CD4-positive, alpha-beta T cell treated with Interleukin-4 for 1 hour (primary cell): ENCODE results near the gene WDPCP.
"Not testable (repeated sequence)": the region's sequence is repeated elsewhere in the genome, so short reads cannot be mapped to it uniquely, and the experiment has no call there.

ENCODE experiments used
- DNase-seq, 2 donors: peaks; one replicate each; pipeline ENCODE4 v3.0.0-alpha.2; 2020 to 2022

Gene WDPCP

DNA sequence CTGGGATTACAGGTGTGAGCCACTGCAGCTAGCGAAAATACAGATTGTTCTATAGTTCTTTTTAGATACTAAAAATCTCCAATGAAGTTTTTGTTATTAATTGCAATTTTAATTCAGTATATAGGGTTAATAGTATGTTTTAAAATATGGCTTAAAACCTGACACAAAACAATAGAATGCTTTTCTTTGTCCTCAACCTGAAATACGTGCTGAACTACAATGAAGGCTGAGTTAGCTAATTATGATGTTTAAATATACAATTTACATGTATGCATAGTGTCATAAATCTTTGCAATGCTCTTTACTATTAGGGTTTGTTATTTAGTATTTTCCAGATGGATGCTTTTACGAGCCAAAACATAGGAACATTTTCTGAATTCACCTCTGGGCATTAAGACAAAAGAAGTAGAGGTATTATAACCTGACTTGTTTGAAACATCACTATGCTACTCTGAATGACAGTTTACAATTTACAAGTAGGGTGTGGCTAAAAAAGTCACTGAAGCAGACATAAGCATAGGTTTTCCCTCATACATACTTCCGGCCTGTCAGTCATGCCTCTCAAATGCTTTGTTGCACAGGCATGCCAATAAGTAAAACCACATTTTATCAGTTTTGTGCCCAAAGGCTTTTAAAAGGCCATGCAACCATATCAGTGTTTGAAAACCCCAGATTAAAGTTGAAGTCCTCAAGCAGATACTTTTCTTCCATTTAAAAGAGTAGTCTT, 369.3 kb downstream of the WDPCP start:
- no peak for DNase-seq

DNA sequence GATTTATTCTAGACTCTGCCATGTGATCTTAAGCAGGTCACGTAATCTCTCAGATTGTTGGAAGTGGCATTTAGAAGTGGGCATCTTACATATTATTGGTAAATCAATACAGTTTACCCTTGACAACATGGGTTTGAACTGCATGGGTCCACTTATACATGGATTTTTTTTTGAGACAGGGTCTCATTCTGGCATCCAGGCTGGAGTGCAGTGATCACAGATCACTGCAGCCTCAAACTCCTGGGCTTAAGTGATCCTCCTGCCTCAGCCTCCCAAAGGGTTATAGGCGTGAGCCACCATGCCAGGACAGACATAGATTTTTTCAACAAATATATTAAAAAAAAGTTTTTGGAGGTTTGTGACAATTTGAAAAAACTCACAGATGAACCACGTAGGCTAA, 393.0 kb downstream of the WDPCP start:
- DNase-seq: no peak

DNA sequence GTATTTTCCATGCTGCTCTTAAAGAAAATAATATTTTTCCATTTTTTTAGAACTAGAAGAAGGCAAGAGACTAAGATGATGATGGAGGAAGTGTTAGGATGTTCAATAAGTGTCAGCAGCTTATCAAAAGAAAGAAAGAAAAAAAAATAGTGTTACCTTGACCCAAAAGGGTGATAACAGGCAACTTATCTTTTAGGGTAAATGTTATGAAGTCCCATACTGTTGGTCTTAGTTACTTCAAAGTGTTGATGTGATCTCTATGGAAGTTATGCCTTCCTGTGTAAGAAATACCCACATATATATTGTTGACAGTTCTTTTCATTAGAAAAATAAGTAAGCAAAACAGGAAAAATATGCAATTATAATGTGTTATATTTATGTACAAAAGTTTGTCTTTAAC, 394.1 kb downstream of the WDPCP start:
- no peak for DNase-seq

DNA sequence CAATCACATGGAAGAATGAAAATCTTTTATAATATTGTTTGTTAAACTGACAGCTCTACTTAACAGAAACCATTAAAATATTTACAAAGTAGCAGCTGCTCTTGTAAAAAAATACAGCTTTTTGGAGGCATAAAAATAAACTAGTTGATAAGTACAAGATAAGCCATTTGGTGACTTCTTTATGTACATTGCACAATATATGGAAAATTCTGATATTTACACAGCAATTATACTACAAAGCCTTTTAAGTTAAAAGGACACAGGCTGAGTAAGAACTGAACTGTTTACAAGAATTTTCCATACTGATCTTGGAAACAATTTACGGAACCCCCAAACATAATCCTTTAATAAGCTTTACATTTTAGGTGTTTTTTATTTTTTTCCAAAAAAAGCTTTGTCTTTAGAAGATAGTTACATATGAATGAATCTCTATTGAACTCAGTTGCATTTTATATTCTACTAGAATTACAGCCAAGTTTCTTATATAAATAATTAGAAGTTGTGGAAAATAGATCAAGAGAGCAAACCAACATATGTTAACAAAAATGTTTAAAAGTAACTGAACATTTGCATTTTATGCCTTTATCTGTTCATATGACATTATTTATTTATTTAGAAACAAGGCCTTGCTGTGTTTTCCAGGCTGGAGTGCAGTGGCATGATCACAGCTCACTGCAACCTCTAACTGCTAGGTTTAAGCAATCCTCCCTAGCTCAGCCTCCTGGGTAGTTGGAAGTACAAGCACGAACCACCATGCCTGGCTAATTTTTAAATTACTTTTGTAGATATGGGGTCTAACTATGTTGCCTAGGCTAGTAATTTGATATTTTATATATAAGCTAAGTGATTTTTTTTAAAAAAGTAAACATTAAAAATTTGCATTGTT, 395.1 kb downstream of the WDPCP start:
- no peak for DNase-seq

DNA sequence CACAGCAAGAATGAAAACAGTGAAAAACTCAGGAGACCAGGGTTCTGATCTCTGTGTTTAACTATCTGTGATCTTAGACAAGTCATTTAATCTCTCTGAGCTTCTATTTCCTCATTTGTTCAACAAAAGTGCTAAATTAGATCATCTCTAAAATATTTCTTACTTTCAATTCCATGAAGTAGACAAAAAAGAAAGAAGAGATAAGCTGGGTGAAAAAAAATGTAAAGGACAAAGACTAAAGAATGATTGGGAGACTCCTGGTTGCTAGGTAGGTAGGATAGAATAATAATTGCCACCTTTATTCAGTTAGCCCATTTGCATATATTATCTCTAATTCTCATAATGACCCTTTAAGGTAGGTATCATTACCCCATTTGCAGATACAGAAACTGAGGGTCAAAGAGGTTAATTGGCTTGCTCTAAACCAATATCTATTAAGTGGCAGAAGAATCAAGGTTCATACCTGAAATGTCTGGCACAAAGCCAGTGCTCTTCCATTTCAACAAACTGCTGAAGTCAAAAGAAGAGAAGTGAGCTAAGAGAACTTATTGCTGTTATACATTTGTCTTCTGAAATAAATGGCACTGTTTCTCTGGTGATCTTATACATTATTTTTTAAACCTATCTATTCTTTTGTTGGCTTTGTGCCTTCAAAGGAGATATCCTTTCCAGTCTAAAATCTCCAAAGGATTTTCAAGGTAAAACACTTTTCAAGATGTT, 395.9 kb downstream of the WDPCP start:
- no peak for DNase-seq

DNA sequence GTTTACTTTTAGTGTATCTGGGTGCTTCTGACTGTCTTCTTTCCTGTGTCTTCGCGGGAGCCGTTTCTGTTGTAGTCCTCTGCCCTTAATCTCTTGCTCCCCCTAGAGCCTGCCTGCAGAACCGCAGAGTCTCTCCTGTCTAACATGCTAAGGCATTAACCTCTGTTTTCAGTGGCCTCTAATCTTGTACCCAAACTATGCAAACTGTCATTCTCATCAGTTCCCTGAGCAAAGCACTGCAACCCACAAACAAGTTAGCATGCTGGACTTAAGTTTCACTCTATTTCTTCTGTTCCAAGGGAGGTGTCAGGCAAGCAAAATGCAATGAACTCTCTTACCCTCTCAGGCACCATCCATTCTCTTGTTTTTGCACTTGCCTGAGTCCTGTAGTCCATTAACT, 399.3 kb downstream of the WDPCP start:
- DNase-seq: no peak

DNA sequence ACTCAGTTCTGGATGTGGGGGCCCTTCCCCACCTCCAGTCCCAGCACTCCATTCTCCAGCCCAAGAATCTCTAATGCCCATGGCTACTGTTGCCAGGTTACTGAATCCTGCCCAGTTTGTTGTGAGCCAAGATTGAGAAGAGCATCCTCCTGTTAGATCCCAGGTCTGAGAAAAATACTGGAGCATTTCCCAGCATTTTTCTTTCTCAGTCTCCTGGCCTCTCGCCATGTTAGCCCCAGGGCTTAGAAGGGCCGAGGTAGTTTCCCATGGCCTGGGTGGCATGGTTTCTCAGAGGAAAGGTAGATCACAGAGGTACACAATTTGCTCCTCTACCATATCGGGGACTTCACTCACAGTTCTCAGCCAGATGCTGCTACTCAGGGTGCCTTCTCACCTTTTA, 401.9 kb downstream of the WDPCP start:
- DNase-seq: no peak

DNA sequence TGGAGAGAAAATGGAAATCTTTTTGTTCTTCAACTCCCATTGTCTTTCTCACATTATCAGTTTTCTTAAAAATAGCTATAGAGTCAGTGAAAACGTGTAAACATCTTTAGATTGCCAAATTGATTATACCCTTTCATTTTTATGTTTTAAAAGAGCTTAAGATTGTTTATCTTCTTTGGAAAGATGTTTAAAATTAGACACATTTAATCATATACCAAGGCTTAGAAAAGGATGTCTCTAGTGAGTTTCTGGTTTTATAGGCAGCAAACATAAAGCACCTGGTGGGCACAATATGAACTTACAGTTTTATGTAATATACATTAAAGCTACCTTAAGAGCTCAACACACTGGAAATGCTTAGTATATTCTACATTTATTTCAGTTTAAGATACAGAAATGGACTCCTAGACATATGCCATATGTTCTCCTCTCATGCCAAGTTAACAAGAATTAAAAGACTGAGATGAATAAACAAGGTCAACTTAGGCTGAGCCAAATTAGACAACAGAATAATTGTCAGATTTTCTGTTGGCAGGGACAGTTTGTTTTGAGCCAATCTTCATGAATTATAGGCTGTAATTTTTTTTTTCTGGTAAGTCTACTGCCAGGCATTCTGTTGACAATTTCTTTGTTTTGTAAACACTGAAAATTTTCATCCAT, 425.0 kb downstream of the WDPCP start:
- DNase-seq: no peak

DNA sequence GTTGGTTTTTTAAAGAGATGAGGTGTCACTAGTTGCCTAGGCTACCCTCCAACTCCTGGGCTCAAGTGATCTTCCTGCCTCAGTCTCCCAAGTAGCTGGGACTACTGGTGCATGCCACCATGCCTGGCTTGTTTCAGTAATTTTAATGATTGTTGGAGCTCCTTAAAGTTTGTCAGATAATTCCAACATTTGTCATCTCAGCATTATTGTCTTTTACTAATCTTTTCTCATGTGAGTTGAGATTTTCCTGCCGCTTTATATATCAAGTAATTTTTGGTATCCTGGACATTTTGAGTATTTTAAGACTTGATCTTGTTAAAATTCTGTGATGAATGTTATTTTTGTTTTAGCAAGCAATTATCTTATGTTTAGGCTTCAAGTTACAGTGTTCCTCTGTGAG, 429.0 kb downstream of the WDPCP start:
- no peak for DNase-seq

DNA sequence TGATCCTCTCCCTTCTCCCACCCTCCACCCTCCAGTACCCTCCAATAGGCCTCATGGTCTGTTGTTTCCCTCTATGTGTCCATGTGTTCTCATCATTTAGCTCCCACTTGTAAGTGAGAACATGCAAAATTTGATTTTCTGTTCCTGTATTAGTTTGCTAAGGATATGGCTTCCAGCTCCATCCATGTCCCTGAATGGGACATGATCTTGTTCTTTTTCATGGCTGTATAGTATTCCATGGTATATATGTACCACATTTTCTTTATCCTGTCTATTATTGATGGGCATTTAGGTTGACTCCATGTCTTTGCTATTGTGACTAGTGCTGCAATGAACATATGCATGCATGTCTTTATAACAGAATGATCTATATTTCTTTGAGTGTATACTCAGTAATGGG, 451.6 kb downstream of the WDPCP start:
- DNase-seq: not testable (repeated sequence)

DNA sequence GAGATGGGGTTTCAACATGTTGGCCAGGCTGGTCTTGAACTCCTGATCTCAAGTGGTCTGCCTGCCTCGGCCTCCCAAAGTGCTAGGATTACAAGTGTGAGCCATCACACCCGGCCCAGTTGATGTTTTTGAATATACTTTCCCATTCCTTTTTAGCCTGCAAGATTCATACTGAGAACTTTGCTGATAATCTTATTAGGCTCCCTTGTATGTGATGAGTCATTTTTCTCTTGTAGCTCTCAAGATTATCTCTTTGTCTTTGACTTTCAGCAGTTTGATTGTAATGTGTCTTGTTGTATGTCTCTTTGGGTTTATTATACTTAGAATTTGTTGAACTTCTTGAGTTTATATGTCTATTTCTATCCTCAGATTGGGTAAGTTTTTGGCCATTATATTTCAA, 456.3 kb downstream of the WDPCP start:
- DNase-seq: no peak

DNA sequence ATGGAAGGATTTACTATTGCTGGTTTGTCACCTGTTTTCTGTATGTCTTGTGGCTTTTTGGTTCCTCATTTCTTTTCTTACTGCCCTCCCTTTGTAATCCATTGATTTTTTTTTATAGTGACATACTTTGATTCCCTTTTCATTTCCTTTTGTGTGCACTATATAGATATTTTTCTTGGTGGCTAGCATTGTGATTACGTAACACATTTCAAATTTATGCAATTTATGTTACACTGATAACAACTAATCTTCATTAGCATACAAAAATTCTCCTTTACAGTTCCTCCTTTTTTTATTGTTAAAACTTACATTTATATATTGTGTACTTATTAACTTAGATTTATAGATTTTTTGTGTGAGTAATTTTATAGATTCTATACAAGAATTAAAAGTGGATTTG, 457.1 kb downstream of the WDPCP start:
- DNase-seq: no peak

DNA sequence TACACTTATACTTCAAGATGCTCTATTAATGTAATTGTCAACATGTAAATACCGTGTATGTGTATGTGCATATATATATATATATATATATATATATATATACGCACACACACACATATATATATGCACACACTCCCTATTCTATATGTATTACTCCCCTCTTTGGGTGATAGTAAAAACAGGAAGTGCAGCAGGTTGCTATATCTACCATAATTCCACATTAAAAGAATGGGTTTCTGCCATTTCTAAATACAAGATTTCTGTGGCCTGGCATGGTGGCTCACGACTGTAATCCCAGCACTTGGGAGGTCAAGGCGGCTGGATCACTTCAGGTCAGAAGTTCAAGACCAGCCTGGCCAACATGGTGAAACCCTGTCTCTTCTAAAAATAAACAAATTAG, 460.7 kb downstream of the WDPCP start:
- no peak for DNase-seq

DNA sequence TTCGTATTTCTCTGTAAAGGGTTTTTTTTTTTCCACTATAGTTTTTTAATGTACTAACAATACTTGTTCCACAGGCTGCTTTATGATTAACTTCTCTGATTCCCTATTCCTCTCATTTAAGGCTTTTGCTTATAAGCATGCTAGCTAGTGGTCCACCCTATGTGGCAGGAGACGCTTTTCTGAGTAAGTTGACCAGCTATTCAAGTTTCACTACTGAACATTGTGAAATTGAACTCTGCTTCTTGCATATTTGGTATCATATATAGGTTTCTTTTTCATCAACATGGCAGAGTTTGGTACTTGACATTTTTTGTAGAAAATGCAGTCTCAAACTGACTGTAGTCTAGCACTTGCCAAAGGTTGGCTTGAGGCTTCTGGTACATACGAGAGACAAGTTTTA, 463.4 kb downstream of the WDPCP start:
- DNase-seq: no peak

DNA sequence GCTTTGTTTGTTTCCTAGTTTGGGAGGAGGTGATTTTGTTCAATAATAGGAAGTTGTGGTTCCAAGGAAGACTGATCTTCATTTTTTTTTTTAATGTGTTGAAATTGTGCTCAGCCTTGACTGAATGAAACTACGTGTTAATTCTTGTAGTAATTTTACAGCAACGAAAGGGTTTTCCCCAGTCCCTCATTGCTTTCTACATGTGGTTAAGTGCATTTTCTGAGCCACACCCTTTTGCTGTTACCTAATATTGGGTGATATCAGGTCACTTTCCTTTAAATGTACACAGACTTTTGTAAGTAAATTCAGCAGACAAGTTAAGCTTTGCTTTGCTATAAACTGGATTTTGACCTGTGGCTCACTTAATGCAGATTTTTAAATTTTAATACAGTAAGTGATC, 464.1 kb downstream of the WDPCP start:
- no peak for DNase-seq

DNA sequence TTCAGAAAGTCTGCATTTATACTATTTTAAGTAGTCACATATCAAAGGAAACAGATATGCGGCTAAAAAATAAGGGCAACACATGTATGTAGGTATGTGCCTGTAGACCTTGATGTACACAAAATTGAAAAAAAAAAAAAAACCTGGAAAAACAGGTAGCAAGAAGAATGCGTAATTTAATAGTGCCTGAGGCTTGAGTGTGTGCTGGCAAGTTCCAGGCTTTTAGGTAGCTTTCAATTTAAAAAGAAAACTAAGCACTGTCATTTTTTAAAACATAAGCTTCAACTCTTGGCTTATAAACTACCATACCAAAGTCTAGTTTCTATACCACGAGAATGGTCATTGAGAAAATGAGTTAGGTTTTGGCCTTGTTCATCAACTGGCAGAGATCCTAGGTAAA, 465.4 kb downstream of the WDPCP start:
- DNase-seq: no peak

DNA sequence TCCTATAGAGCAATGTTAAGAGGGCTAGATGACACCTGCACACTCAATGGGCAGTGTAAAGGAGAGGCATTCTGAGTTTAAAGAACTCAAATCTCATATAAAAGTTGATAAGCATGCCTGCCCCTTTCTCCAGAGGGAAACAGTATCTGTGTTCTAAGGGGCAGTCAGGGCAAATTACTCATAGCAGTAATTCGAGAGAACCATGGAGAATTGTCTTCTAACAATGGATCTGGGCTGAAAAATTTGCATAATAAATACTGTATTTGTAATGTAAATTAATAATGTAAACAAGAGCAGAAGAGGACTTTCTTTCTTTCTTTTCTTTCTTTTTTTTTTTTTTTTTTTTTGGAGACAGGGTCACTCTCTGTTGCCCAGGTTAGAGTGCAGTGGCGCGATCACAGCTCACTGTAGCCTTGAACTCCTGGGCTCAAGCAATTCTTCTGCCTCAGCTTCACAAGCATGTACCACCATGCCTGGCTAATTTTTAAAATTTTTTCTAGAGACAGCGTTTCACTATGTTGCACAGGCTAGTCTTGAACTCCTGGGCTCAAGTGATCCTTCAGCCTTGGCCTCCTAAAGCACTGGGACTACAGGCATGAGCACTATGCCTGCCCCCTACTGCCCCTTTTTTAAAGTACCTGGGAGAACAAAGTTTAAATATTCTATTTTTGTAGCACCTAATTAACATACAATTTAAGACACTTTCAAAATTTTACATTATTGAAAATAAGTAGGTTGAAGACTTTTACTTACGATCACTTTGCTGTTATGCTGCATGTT, 467.0 kb downstream of the WDPCP start:
- no peak for DNase-seq

DNA sequence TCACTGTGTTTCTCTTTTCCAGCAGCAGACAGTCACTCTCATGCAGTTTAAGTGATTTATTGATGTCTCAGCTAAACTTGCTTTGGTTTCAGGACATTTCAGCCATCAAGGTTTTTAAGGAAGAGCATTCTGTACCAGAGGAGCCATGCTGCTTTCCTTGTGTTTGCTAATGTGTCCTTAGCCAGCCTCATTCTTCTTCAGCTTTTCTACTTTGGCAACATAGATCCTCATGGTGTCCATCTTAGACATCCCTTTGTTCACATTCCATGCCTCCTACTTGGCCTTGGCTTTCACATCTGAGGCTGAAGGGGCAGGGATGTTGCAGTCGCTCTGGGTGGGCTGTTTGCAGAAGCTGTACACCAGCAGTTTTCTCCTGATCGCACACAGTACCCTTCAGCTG, 469.5 kb downstream of the WDPCP start:
- DNase-seq: no peak

DNA sequence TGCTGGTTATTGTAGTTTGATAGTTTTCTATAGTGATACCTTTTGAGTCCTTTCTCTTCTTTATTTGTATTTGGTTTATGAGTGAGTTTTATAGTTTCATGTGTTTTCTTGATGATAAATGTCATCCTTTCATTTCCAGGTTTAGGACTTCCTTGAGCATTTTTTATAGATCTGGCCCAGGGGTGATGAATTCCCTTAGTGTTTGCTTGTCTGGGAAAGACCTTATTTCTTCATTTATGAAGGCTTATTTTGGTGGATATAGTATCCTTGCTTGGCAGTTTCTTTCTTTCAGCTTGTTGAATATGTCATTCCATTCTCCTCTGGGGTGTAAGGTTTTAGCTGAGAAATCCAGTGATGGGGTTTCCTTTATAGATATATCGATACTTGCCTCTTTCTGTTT, 483.8 kb downstream of the WDPCP start:
- no peak for DNase-seq

DNA sequence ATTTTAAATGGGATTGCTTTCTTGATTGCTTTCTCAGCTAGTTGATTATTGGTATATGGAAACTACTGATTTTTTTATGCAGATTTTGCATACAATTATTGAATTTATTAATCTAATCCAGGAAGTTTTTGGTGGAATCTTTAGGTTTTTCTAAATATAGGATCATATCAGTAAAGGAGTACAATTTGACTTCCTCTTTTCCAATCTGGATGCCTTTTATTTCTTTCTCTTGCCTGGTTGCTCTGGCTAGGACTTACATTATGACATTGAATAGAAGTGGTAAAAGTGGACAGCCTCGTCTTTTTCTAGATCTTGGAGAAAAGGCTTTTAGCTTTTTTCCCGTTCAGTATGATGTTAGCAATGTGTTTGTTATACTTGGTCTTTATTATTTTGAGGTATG, 486.3 kb downstream of the WDPCP start:
- no peak for DNase-seq

DNA sequence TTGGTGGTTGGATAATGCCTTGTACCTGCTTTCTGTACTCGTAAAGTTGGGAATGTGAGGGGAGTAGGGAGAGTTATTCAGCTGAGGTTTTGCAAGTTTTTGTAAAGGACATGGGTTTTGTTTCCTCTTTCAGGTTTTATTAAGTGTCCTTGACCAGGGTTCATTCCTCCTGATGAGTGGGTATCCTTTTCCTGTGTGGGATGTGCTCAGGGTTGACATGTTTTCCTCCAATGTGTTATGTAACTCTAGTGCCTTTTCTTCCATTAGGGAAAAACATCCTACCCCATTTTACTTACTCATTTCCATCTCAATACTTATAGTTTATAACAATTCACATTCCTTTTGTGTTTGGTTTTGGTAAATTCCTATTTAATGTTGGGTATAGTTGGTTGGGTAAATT, 489.2 kb downstream of the WDPCP start:
- no peak for DNase-seq

DNA sequence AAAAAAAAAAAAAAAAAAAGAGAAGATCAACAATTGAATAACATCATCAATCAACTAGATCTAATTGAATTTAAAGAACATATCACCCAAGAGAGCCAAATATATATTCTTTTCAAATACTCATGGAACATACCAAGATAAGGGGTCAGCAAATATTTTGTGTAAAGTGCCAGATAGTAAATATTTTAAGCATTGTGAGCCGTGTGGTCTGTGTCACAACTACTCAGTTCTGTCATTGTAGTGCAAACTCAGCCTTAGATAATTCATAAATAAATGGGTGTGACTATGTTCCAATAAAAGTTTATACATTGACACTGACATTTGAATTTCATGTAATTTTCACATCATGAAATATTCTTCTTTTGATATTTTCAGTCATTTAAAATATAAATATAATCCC, 491.8 kb downstream of the WDPCP start:
- DNase-seq: no peak

DNA sequence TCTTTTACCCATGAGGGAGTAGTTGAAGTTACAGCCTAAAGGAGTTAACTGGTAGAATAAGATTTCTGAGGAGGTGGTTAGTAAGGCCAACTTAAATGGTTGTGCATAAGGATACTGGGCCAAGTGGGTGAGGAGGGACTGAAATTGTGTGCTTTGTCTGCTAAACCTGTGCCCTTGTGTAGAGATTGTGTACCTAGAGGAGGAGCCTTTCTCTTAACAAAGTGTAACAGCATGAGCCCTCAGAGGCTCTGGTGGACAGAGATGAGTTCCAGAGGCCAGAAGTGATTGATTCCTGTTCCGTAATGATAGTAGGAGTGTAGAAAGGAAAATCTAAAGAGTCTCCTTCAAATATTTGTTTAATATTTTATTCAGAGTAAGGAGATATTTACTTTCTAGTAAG, 494.8 kb downstream of the WDPCP start:
- no peak for DNase-seq
